Activated CD8-positive, alpha-beta memory T cell treated with anti-CD3 and anti-CD28 coated beads, Interleukin-2, amount 50 U/mL, for 4 hours (primary cell): Measurements from ENCODE around the gene PCBD1.
A peak's percentile ranks its signal among the peaks of the same experiment; 100 is the strongest.

Experiments
- DNase-seq: peaks from one replicate; pipeline ENCODE4 v3.0.0-alpha.2; 2020

The PCBD1 gene

GRCh38 chr10:70901276-70901878, 13.0 kb upstream of the PCBD1 start:
- no peak for DNase-seq

- DNase-seq = no peak
Observed at GRCh38 chr10:70899096-70899495, 10.7 kb upstream of the PCBD1 start.

DNA sequence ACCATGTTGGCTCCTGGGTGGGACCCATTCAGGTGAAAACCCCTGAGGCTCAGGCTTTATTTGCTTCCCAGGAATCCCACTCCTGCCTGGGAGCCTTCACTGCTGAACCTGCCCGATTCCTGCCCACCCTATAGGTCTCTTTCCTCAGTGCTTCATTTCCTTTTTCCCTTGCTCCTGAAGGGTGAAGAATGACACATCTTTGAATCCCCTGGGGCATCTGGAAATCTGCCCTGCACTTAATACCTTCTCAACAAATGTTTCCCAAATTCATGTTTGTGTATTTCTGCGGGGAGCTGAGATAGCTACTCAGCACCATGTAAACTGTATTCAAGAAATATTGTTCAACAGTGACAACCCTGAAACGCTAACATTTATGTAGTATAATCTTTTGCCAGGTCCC, 10.3 kb upstream of the PCBD1 start:
- no peak for DNase-seq

GRCh38 chr10:70896551-70896950, 8.2 kb upstream of the PCBD1 start:
- DNase-seq = no peak

GRCh38 chr10:70894416-70894815, 6.1 kb upstream of the PCBD1 start:
- DNase-seq = no peak

GRCh38 chr10:70893227-70894006, 5.1 kb upstream of the PCBD1 start:
- DNase-seq = no peak

GRCh38 chr10:70892631-70893030, 4.3 kb upstream of the PCBD1 start:
- DNase-seq = no peak

DNA sequence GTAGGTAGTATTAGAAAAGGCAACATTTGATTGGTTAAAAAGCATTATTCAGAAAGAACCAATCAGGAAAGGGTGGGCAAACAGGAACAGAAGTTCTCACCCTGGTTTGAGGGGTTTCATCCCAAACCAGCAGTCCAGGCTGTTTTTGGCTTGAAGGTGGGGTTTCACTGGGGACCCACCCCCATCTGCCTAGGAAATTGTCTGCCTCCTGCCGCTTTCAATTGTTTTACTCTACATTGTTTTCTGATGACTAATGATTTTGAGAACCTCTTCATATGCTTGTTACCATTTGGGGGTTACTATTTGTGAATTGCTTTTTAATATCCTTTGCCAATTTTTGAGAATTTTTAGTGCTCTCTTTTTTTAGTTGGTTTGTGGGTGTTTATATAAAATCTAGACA, 3.3 kb upstream of the PCBD1 start:
- no peak for DNase-seq

GRCh38 chr10:70890917-70891431, 2.6 kb upstream of the PCBD1 start:
- no peak for DNase-seq

DNA sequence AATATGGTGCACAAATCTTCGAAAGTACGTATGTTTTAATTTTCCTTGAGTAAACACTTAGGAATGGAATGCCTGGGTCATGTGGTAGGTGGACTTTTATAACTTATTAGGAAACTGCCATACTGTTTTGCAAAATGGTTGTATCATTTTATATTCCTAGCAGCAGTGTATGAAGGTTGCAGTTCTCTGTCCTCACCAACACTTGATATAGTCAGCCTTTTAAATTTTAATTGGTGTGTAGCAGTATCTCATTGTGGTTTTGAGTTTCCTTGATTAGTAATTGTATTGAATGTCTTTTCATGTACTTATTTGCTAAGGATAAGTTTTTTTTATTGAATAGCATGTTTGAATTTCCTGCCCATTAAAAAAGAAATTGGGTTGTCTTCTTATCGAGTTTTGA, 926 bp upstream of the PCBD1 start:
- no peak for DNase-seq

- DNase-seq = no peak
Observed at GRCh38 chr10:70886921-70887665, 1.3 kb downstream of the PCBD1 start.

DNA sequence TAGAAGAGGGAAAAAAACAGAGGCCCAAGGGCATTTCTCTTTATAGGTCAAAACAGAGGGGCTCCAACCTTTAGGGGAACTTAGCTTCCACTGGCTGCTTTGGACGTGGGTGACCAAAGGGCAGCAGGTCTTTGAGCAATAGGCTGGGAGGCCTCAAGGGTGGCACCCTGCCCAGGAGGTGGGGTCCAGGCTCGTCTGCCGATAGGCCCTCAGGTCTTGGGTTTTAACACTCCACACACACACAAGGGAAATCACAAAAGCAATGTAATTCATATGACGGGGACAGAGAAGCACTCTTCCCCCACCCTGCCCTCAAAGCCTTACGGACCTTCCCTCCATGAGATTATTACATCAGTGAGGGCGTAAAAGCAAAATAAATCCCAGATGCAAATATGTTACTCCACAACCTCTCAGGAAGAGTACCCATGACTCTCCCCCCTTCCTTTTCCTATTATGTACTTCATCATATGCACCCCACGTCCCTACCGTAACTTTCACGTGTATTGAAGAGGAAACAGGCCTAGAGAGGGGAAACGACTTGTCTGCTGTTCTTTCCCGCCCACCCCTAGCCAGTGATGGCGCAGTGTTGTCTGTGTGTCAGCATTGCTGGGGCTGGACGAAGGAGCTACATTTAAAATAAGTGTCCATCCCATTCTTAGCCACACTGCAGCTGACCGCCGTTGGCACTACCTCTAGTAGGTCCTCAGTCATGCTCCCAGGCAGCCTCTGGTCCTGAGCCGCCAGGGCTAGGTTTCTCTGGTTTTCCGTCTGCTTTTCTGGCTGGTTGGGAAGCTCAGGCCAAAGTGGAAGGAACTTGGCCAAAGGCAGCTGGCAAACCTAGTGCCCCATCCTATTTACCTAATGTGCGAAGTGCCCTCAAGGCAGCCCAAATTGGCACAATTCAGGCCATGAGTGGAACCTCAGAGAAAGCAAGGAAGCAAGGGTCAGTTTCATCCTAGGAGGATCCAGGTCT, 2.1 kb downstream of the PCBD1 start:
- no peak for DNase-seq

GRCh38 chr10:70885481-70885880, 2.9 kb downstream of the PCBD1 start:
- DNase-seq = no peak

GRCh38 chr10:70884741-70885140, 3.6 kb downstream of the PCBD1 start:
- no peak for DNase-seq

GRCh38 chr10:70880077-70880534, 8.3 kb downstream of the PCBD1 start:
- peak; percentile 75 for DNase-seq

- DNase-seq = no peak
Observed at GRCh38 chr10:70879207-70879606, 9.2 kb downstream of the PCBD1 start.

DNA sequence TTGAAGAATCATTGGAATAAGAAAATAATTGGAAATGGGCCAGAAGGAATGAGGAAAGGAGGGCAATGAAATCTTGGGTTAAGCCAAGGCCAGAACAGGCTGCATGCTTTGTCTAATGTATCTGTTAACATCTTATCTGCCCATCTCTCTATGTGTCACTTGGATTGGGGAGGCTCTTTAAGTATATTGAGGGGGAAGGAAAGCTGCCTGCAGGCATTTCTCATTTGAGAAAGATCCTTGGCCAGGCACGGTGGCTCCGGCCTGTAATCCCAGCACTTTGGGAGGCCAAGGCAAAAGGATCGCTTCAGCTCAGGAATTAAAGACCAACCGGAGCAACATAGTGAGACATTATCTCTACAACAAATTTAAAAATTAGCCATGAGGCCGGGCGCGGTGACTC, 14.3 kb downstream of the PCBD1 start:
- DNase-seq = no peak

DNA sequence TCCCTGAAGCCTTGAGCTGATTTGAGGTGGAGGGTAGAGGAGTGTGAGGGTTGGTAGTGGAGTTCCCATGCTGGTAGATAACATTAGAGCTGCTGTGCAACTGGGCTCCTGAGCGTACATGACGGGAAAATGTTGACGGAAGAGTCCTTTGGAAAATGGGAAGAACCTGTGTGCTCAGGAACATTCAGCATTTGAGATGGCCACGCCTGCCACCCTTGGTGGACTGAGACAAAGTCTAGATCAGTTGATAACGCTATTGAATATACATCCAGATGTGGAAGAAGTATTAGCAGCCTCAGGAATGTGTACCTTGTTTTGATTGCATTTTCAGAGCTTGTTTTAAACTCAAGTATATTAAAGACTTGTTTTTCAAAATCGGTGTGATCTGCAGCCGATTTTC, 16.1 kb downstream of the PCBD1 start:
- DNase-seq = no peak

- DNase-seq = no peak
Observed at GRCh38 chr10:70866424-70866823, 21.9 kb downstream of the PCBD1 start.

DNA sequence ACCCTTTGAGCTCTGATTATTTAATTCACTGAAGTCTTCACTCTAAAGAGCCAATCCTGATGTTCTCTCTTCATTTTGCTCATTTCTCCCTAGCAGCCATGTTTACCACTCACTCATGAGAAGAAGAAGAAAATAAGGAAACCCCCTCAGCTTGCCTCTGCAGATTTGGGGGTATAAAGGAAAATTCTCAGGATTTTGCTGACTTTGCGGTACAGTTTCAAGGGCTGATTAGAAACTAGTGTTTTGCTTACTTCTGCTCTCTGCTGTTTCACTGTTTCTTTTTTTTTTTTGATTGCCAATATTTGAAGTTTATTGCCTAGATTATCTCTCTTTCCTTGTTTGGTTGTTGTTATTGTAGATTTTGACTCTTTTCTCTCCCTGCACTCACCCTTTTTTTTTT, 23.4 kb downstream of the PCBD1 start:
- no peak for DNase-seq

GRCh38 chr10:70863470-70864160, 24.8 kb downstream of the PCBD1 start:
- DNase-seq = no peak
